ENCODE data around the gene PARVB. TPM values are rescaled to one million over a fixed set of nuclear protein-coding genes. Genes with fewer than 3 reads are reported as not detected.

PARVB gene
- polyA plus RNA-seq, 1 donor (not counting 4 experiments of a cell fraction or from before 2014, with no cell fraction given) = 10.5 TPM

DNA sequence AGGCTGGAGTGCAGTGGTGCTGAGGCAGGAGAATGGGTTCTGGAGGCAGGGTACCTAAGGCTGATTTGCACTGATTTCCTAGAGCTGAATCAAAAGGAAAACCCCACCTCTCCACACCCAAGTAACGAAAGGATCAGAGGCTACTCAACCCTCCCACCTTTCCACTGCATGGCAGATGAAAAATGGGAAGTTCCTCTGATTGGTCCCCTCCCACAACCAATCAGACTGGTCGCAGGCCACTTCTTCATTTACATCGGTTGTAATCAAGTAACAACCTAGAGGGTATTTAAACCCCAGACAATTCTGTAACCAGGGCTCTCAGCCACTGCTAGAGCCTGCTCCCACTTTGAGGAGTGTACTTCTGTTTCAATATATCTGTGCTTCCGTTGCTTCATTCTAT lies 18.6 kb upstream of the PARVB start:
- H3K27ac ChIP-seq (ENCODE audit: control insufficient read depth, insufficient read depth, low read length) = no peak overlapping the region
- dilution Hi-C loops (cut with MboI; ENCODE audit: extremely low pct_ligation_motif_present, low sequenced_read_pairs) = no loop called here
- H3K9ac ChIP-seq (ENCODE audit: control insufficient read depth, extremely low read depth, insufficient read depth, low read length) = no peak overlapping the region
- H3K27me3 ChIP-seq (ENCODE audit: control insufficient read depth, extremely low read depth, insufficient read depth, low read length) = no peaks in the 10 kb centered on the region
- DNase-seq (ENCODE audit: low read depth, low spot score) (no peak), FAIRE-seq (no peak)
- no peaks in the 10 kb centered on the region for H3K4me1 ChIP-seq (ENCODE audit: control insufficient read depth, extremely low read depth, insufficient read depth, low read length)
- no peak overlapping the region for H3K4me2 ChIP-seq (ENCODE audit: control insufficient read depth, extremely low read depth, insufficient read depth, low read depth, low read length)
- H3K9me3 ChIP-seq (ENCODE audit: control insufficient read depth, low read depth, low read length) = no peaks in the 10 kb centered on the region
- H3K4me3 ChIP-seq (ENCODE audit: control insufficient read depth in 2 of 3, extremely low read depth in 1 of 3, insufficient read depth in 2 of 3, low read depth in 1 of 3, low read length in 3 of 3) = no peak overlapping the region
- H4K20me1 ChIP-seq (ENCODE audit: control insufficient read depth, extremely low read depth, insufficient read depth, low read length) = peaks cover 3% of the 10 kb centered on the region
- no peaks in the 10 kb centered on the region for H3K36me3 ChIP-seq (ENCODE audit: control insufficient read depth in 2 of 2, extremely low read depth in 1 of 2, insufficient read depth in 2 of 2, low read length in 2 of 2)
- H2AFZ ChIP-seq (ENCODE audit: control insufficient read depth, low read length) = no peak overlapping the region
- no peak for TF ChIP-seq EZH2 (IDR thresholded peaks at IDR 0.05; ENCODE audit: low read length)
- TF ChIP-seq, protein P1, sequence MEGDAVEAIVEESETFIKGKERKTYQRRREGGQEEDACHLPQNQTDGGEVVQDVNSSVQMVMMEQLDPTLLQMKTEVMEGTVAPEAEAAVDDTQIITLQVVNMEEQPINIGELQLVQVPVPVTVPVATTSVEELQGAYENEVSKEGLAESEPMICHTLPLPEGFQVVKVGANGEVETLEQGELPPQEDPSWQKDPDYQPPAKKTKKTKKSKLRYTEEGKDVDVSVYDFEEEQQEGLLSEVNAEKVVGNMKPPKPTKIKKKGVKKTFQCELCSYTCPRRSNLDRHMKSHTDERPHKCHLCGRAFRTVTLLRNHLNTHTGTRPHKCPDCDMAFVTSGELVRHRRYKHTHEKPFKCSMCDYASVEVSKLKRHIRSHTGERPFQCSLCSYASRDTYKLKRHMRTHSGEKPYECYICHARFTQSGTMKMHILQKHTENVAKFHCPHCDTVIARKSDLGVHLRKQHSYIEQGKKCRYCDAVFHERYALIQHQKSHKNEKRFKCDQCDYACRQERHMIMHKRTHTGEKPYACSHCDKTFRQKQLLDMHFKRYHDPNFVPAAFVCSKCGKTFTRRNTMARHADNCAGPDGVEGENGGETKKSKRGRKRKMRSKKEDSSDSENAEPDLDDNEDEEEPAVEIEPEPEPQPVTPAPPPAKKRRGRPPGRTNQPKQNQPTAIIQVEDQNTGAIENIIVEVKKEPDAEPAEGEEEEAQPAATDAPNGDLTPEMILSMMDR (optimal IDR thresholded peaks at IDR 0.05 in 1 of 3, IDR thresholded peaks at IDR 0.05 in 1 of 3, conservative IDR thresholded peaks at IDR 0.05 in 1 of 3; ENCODE audit: extremely low read depth in 1 of 3, insufficient read depth in 2 of 3, low read length in 3 of 3) = no peak
- no peaks in the 10 kb centered on the region for H3K9me1 ChIP-seq (ENCODE audit: control insufficient read depth, extremely low read depth, insufficient read depth, low read length)
- H3K79me2 ChIP-seq (ENCODE audit: control insufficient read depth, insufficient read depth, low read length) = no peaks in the 10 kb centered on the region

DNA sequence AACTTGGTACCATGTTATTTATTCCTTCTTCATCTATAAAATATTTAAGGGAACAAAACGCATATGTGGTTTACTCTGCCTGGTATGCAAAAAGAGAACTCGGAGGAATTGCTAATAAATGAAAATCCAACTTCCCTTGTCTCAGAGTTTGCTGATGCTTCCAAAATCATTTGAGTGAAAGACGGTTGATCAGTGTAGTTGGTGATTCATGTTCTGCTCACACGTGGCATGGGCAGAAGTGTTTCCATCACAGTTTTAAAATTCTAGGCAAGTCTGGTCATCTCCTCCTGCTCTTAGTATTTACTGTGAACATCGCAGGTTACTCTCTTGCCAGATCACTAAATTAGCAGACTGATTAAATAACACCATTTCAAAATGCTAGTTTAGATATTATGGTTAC lies 11.9 kb upstream of the PARVB start:
- TF ChIP-seq, protein P1 (optimal IDR thresholded peaks at IDR 0.05 in 1 of 3, IDR thresholded peaks at IDR 0.05 in 1 of 3, conservative IDR thresholded peaks at IDR 0.05 in 1 of 3; ENCODE audit: extremely low read depth in 1 of 3, insufficient read depth in 2 of 3, low read length in 3 of 3) = no peak
- TF ChIP-seq EZH2 (IDR thresholded peaks at IDR 0.05; ENCODE audit: low read length) = no peak
- Histone ChIP-seq H3K9me1 (ENCODE audit: control insufficient read depth, extremely low read depth, insufficient read depth, low read length) (no peaks in the 10 kb centered on the region), H2AFZ (ENCODE audit: control insufficient read depth, low read length) (no peak overlapping the region), H3K79me2 (ENCODE audit: control insufficient read depth, insufficient read depth, low read length) (no peaks in the 10 kb centered on the region), H3K27ac (ENCODE audit: control insufficient read depth, insufficient read depth, low read length) (no peak overlapping the region), H3K9me3 (ENCODE audit: control insufficient read depth, low read depth, low read length) (no peaks in the 10 kb centered on the region), H3K4me3 (ENCODE audit: control insufficient read depth in 2 of 3, extremely low read depth in 1 of 3, insufficient read depth in 2 of 3, low read depth in 1 of 3, low read length in 3 of 3) (no peak overlapping the region), H3K4me2 (ENCODE audit: control insufficient read depth, extremely low read depth, insufficient read depth, low read depth, low read length) (peak overlapping the region; percentile 52), H3K9ac (ENCODE audit: control insufficient read depth, extremely low read depth, insufficient read depth, low read length) (no peak overlapping the region), H3K4me1 (ENCODE audit: control insufficient read depth, extremely low read depth, insufficient read depth, low read length) (peaks cover 10% of the 10 kb centered on the region), H3K27me3 (ENCODE audit: control insufficient read depth, extremely low read depth, insufficient read depth, low read length) (no peaks in the 10 kb centered on the region), H3K36me3 (ENCODE audit: control insufficient read depth in 2 of 2, extremely low read depth in 1 of 2, insufficient read depth in 2 of 2, low read length in 2 of 2) (no peaks in the 10 kb centered on the region), H4K20me1 (ENCODE audit: control insufficient read depth, extremely low read depth, insufficient read depth, low read length) (no peaks in the 10 kb centered on the region)
- FAIRE-seq = peak; percentile 95
- no peak for DNase-seq (ENCODE audit: low read depth, low spot score)
- dilution Hi-C loops (cut with MboI; ENCODE audit: extremely low pct_ligation_motif_present, low sequenced_read_pairs) = no loop called here
